WI38 (cell line): ENCODE measurements around the gene PER1.

Experiments
- H3K4me3 ChIP-seq: 2 replicates; pipeline ENCODE4 v1.5.1; 2011; ENCODE audit warnings: low read depth, mild to moderate bottlenecking, control low read depth, low read length
- CTCF ChIP-seq: IDR thresholded peaks from 2 replicates; pipeline ENCODE4 v1.5.1; 2012; ENCODE audit warnings: low read depth, mild to moderate bottlenecking, control low read depth, low read length

The PER1 gene

GRCh38 chr17:8151120-8151640, 1.0 kb downstream of the PER1 start:
- peak overlapping the region; percentile 77 for H3K4me3 ChIP-seq
- no peak for TF ChIP-seq CTCF

GRCh38 chr17:8150194-8151119, 1.7 kb downstream of the PER1 start:
- H3K4me3 ChIP-seq: peak overlapping the region; percentile 77
- TF ChIP-seq CTCF: no peak

- H3K4me3 ChIP-seq: no peak overlapping the region
- no peak for TF ChIP-seq CTCF
Observed at GRCh38 chr17:8149419-8150193, 2.6 kb downstream of the PER1 start.

GRCh38 chr17:8148560-8148959, 3.6 kb downstream of the PER1 start:
- no peak for TF ChIP-seq CTCF
- H3K4me3 ChIP-seq: no peak overlapping the region

DNA sequence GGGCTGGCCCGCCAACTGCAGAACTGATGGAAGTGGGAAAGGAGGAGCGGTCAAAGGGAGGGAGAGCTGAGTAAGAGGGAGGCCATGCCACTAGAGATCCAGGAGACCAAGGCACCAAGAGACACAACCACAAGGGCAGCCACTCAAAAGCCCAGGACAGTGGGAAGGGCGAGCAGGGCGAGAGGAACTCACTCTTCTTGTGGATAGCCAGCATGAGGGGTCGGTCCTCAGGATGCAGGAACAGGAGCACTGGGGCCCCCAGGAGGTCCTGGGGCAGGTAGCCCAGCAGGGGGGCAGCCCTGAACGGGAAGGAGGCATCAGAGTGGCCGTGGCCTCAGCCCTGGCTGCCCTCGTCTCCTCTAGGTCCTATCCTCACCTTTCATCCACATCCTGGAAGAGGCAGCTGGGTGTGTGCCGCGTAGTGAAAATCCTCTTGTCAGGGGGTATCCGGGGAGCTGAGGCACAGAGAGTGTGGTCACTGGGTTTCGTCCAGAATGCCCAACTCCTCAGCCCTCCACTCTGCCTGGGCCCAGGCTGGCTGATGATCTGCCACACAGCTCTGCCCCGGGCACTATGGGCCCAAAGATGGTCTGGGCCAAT, 4.3 kb downstream of the PER1 start:
- TF ChIP-seq CTCF: no peak
- H3K4me3 ChIP-seq: no peak overlapping the region

GRCh38 chr17:8147141-8147804, 4.9 kb downstream of the PER1 start:
- no peak for TF ChIP-seq CTCF
- no peak overlapping the region for H3K4me3 ChIP-seq
